ENCODE results near the gene CLASP1.

The CLASP1 gene

DNA sequence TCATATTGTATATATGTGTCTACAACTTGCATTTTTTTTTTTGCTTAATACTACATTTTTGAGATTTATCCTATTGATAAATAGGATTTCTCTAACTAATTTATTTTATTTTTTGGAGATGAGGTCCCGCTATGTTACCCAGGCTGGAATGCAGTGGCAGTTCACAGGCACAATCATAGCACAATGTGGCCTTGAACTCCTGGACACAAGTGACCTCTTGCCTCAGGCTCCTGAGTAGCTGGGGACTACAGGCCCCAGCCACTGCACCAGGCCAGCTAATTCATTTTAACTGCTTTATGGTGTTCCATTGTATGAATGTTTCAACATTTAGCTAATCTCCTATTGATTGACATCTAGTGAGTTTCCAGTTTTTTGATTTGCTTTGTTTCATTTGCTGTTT lies 16.8 kb upstream of the CLASP1 start:
- Histone ChIP-seq H4K8ac (ENCODE audit: low read depth, low read length) (no peak overlapping the region), H3K18ac (ENCODE audit: low read length) (no peak overlapping the region), H3K4me2 (ENCODE audit: low read length) (no peak overlapping the region), H2AK5ac (ENCODE audit: low read length) (no peak overlapping the region), H2BK5ac (ENCODE audit: low read length) (no peak overlapping the region), H3K9ac (ENCODE audit: low read length) (no peak overlapping the region), H3K4ac (ENCODE audit: low read depth, low read length) (no peak overlapping the region), H3K79me2 (ENCODE audit: control insufficient read depth, insufficient read depth, low read length) (no peaks in the 10 kb centered on the region), H3K4me1 (ENCODE audit: control insufficient read depth, low read depth, low read length) (no peaks in the 10 kb centered on the region), H3K27ac (ENCODE audit: low read depth, low read length) (no peak overlapping the region), H3K79me1 (ENCODE audit: low read length) (no peaks in the 10 kb centered on the region), H2BK120ac (ENCODE audit: low read depth, low read length) (no peak overlapping the region), H3K56ac (ENCODE audit: low read length) (no peak overlapping the region), H3K27me3 (ENCODE audit: insufficient read depth, low read length, poor library complexity) (no peaks in the 10 kb centered on the region), H2BK15ac (replicated peaks; ENCODE audit: low read depth) (no peak overlapping the region), H4K5ac (ENCODE audit: low read length) (no peak overlapping the region), H3K36me3 (ENCODE audit: control insufficient read depth, insufficient read depth, low read length) (no peaks in the 10 kb centered on the region), H3K23ac (ENCODE audit: low read length) (no peak overlapping the region), H3K4me3 (ENCODE audit: low read length) (no peak overlapping the region)
- no peak for DNase-seq
- no CpG with 5 or more reads among the region's 1 CpG for WGBS (ENCODE audit: extremely low coverage, insufficient coverage, low lambda C conversion rate)

GRCh38 chr2:121665504-121665903 lies 16.2 kb upstream of the CLASP1 start:
- Histone ChIP-seq H3K23ac (ENCODE audit: low read length) (no peak overlapping the region), H2BK5ac (ENCODE audit: low read length) (no peak overlapping the region), H3K56ac (ENCODE audit: low read length) (no peak overlapping the region), H3K27ac (ENCODE audit: low read depth, low read length) (no peak overlapping the region), H3K4me2 (ENCODE audit: low read length) (no peak overlapping the region), H3K4me1 (ENCODE audit: control insufficient read depth, low read depth, low read length) (no peaks in the 10 kb centered on the region), H4K5ac (ENCODE audit: low read length) (no peak overlapping the region), H3K79me2 (ENCODE audit: control insufficient read depth, insufficient read depth, low read length) (no peaks in the 10 kb centered on the region), H2AK5ac (ENCODE audit: low read length) (no peak overlapping the region), H2BK120ac (ENCODE audit: low read depth, low read length) (no peak overlapping the region), H3K9ac (ENCODE audit: low read length) (no peak overlapping the region), H3K36me3 (ENCODE audit: control insufficient read depth, insufficient read depth, low read length) (no peaks in the 10 kb centered on the region), H3K79me1 (ENCODE audit: low read length) (no peaks in the 10 kb centered on the region), H3K4me3 (ENCODE audit: low read length) (no peak overlapping the region), H3K18ac (ENCODE audit: low read length) (no peak overlapping the region), H3K4ac (ENCODE audit: low read depth, low read length) (no peak overlapping the region), H4K8ac (ENCODE audit: low read depth, low read length) (no peak overlapping the region), H3K27me3 (ENCODE audit: insufficient read depth, low read length, poor library complexity) (no peaks in the 10 kb centered on the region), H2BK15ac (replicated peaks; ENCODE audit: low read depth) (no peak overlapping the region)
- no peak for DNase-seq
- WGBS (ENCODE audit: extremely low coverage, insufficient coverage, low lambda C conversion rate): no CpG with 5 or more reads among the region's 3 CpGs

DNA sequence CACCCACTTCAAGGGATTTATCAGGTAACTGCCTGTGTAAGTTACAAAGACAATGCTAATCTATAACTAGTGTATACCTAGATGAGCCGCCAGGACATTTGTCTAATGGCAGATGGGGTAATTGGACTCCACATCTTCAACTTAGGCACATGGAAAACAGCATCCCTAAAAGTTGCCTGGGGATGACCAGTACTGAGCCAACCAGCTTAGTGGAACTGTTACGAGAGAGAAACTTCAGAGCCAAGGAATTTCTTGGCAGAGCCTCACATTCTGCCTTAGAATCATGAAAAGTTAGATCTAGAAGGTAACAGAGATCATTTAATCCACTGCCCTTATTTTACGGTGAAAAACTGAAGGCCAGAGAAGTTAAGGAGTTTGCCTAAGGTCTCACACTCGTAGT lies 15.5 kb upstream of the CLASP1 start:
- H2BK5ac ChIP-seq (ENCODE audit: low read length): no peak overlapping the region
- H3K18ac ChIP-seq (ENCODE audit: low read length): no peak overlapping the region
- H3K36me3 ChIP-seq (ENCODE audit: control insufficient read depth, insufficient read depth, low read length): no peaks in the 10 kb centered on the region
- no peaks in the 10 kb centered on the region for H3K4me1 ChIP-seq (ENCODE audit: control insufficient read depth, low read depth, low read length)
- no peak overlapping the region for H2AK5ac ChIP-seq (ENCODE audit: low read length)
- no peak overlapping the region for H3K4me3 ChIP-seq (ENCODE audit: low read length)
- H4K8ac ChIP-seq (ENCODE audit: low read depth, low read length): no peak overlapping the region
- no peak overlapping the region for H3K4ac ChIP-seq (ENCODE audit: low read depth, low read length)
- no peak overlapping the region for H3K23ac ChIP-seq (ENCODE audit: low read length)
- no CpG with 5 or more reads among the region's 4 CpGs for WGBS (ENCODE audit: extremely low coverage, insufficient coverage, low lambda C conversion rate)
- no peaks in the 10 kb centered on the region for H3K79me2 ChIP-seq (ENCODE audit: control insufficient read depth, insufficient read depth, low read length)
- H3K56ac ChIP-seq (ENCODE audit: low read length): no peak overlapping the region
- no peak overlapping the region for H3K27ac ChIP-seq (ENCODE audit: low read depth, low read length)
- DNase-seq: no peak
- no peak overlapping the region for H2BK120ac ChIP-seq (ENCODE audit: low read depth, low read length)
- H3K9ac ChIP-seq (ENCODE audit: low read length): no peak overlapping the region
- no peaks in the 10 kb centered on the region for H3K27me3 ChIP-seq (ENCODE audit: insufficient read depth, low read length, poor library complexity)
- H2BK15ac ChIP-seq (replicated peaks; ENCODE audit: low read depth): no peak overlapping the region
- no peak overlapping the region for H3K4me2 ChIP-seq (ENCODE audit: low read length)
- no peak overlapping the region for H4K5ac ChIP-seq (ENCODE audit: low read length)
- H3K79me1 ChIP-seq (ENCODE audit: low read length): no peaks in the 10 kb centered on the region

DNA sequence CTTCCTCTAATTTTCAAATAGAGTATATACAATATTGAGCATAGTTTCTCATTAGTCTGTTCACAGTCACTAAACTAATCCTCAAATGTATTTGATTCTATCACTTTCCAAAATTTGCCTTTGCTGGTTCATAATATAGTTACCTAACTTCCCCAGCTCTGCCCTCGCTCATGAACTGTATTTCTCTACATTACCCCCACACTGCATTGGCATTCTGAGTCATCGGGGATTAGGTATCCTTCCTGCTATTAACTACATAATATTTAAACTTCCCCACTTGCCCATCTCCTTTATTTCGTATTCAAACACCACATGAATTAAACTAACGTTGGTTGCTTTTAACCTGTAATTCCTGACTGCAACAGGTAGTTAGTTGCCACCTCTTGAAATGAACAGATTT lies 14.8 kb upstream of the CLASP1 start:
- Histone ChIP-seq H3K79me1 (ENCODE audit: low read length) (no peaks in the 10 kb centered on the region), H3K56ac (ENCODE audit: low read length) (no peak overlapping the region), H4K5ac (ENCODE audit: low read length) (no peak overlapping the region), H2AK5ac (ENCODE audit: low read length) (no peak overlapping the region), H3K27ac (ENCODE audit: low read depth, low read length) (no peak overlapping the region), H3K9ac (ENCODE audit: low read length) (no peak overlapping the region), H3K18ac (ENCODE audit: low read length) (no peak overlapping the region), H3K4me3 (ENCODE audit: low read length) (no peak overlapping the region), H2BK15ac (replicated peaks; ENCODE audit: low read depth) (no peak overlapping the region), H3K4me2 (ENCODE audit: low read length) (no peak overlapping the region), H2BK120ac (ENCODE audit: low read depth, low read length) (no peak overlapping the region), H3K79me2 (ENCODE audit: control insufficient read depth, insufficient read depth, low read length) (no peaks in the 10 kb centered on the region), H3K4me1 (ENCODE audit: control insufficient read depth, low read depth, low read length) (no peaks in the 10 kb centered on the region), H3K4ac (ENCODE audit: low read depth, low read length) (no peak overlapping the region), H3K27me3 (ENCODE audit: insufficient read depth, low read length, poor library complexity) (no peaks in the 10 kb centered on the region), H3K36me3 (ENCODE audit: control insufficient read depth, insufficient read depth, low read length) (no peaks in the 10 kb centered on the region), H2BK5ac (ENCODE audit: low read length) (no peak overlapping the region), H4K8ac (ENCODE audit: low read depth, low read length) (no peak overlapping the region), H3K23ac (ENCODE audit: low read length) (no peak overlapping the region)
- no peak for DNase-seq
- 100% methylated on average over 2 of the region's 4 CpGs for WGBS (ENCODE audit: extremely low coverage, insufficient coverage, low lambda C conversion rate)

GRCh38 chr2:121663434-121663833 lies 14.2 kb upstream of the CLASP1 start:
- Histone ChIP-seq H3K4ac (ENCODE audit: low read depth, low read length) (no peak overlapping the region), H3K79me1 (ENCODE audit: low read length) (no peaks in the 10 kb centered on the region), H3K4me2 (ENCODE audit: low read length) (no peak overlapping the region), H2BK15ac (replicated peaks; ENCODE audit: low read depth) (no peak overlapping the region), H3K27me3 (ENCODE audit: insufficient read depth, low read length, poor library complexity) (no peaks in the 10 kb centered on the region), H3K27ac (ENCODE audit: low read depth, low read length) (no peak overlapping the region), H3K9ac (ENCODE audit: low read length) (no peak overlapping the region), H2BK120ac (ENCODE audit: low read depth, low read length) (no peak overlapping the region), H3K79me2 (ENCODE audit: control insufficient read depth, insufficient read depth, low read length) (no peaks in the 10 kb centered on the region), H3K18ac (ENCODE audit: low read length) (no peak overlapping the region), H4K8ac (ENCODE audit: low read depth, low read length) (no peak overlapping the region), H3K36me3 (ENCODE audit: control insufficient read depth, insufficient read depth, low read length) (no peaks in the 10 kb centered on the region), H3K4me3 (ENCODE audit: low read length) (no peak overlapping the region), H2AK5ac (ENCODE audit: low read length) (no peak overlapping the region), H3K56ac (ENCODE audit: low read length) (no peak overlapping the region), H2BK5ac (ENCODE audit: low read length) (no peak overlapping the region), H3K4me1 (ENCODE audit: control insufficient read depth, low read depth, low read length) (no peaks in the 10 kb centered on the region), H4K5ac (ENCODE audit: low read length) (no peak overlapping the region), H3K23ac (ENCODE audit: low read length) (no peak overlapping the region)
- WGBS (ENCODE audit: extremely low coverage, insufficient coverage, low lambda C conversion rate): no CpG with 5 or more reads among the region's 3 CpGs
- DNase-seq: no peak

DNA sequence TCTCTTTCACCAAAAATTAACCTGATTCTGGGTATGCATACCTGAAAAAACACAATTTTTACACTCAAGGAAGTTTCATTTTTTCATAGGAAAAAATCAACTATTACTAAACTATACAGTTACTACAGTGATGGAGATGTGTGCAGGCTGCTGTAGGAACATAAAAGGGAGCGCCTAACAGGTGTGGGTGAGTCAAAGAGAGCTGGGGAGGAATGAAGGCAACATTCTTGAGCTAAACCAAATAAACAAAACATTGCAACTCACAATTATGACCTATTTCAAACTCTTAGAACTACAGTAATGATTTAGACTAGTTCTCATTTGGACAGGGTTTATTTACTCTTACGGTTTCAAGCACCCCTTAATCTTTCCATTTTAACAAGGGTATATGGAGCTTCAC lies 13.4 kb upstream of the CLASP1 start:
- H3K23ac ChIP-seq (ENCODE audit: low read length): no peak overlapping the region
- no peak overlapping the region for H3K4ac ChIP-seq (ENCODE audit: low read depth, low read length)
- H3K27me3 ChIP-seq (ENCODE audit: insufficient read depth, low read length, poor library complexity): no peaks in the 10 kb centered on the region
- no peak overlapping the region for H2AK5ac ChIP-seq (ENCODE audit: low read length)
- no peak overlapping the region for H3K56ac ChIP-seq (ENCODE audit: low read length)
- no peak overlapping the region for H3K27ac ChIP-seq (ENCODE audit: low read depth, low read length)
- H2BK5ac ChIP-seq (ENCODE audit: low read length): no peak overlapping the region
- no peak overlapping the region for H3K18ac ChIP-seq (ENCODE audit: low read length)
- no peak overlapping the region for H3K4me3 ChIP-seq (ENCODE audit: low read length)
- H2BK15ac ChIP-seq (replicated peaks; ENCODE audit: low read depth): no peak overlapping the region
- no CpG with 5 or more reads among the region's 2 CpGs for WGBS (ENCODE audit: extremely low coverage, insufficient coverage, low lambda C conversion rate)
- no peaks in the 10 kb centered on the region for H3K79me2 ChIP-seq (ENCODE audit: control insufficient read depth, insufficient read depth, low read length)
- H3K4me2 ChIP-seq (ENCODE audit: low read length): no peak overlapping the region
- no peaks in the 10 kb centered on the region for H3K79me1 ChIP-seq (ENCODE audit: low read length)
- no peak overlapping the region for H4K8ac ChIP-seq (ENCODE audit: low read depth, low read length)
- H3K36me3 ChIP-seq (ENCODE audit: control insufficient read depth, insufficient read depth, low read length): no peaks in the 10 kb centered on the region
- no peak for DNase-seq
- no peak overlapping the region for H4K5ac ChIP-seq (ENCODE audit: low read length)
- no peak overlapping the region for H3K9ac ChIP-seq (ENCODE audit: low read length)
- no peak overlapping the region for H2BK120ac ChIP-seq (ENCODE audit: low read depth, low read length)
- H3K4me1 ChIP-seq (ENCODE audit: control insufficient read depth, low read depth, low read length): no peaks in the 10 kb centered on the region

Measured in mesendoderm (in vitro differentiated cells).